ENCODE measurements around the gene DYSF.

- TF ChIP-seq CTCF (IDR thresholded peaks at IDR 0.05) (no peak), POLR2AphosphoS5 (IDR thresholded peaks at IDR 0.05) (no peak), EP300 (IDR thresholded peaks at IDR 0.05) (no peak)
These were observed 6.9 kb upstream of the DYSF start for GRCh38 chr2:71446505-71446904.
